GM18511 (cell line): ENCODE results near the gene DCC.

Source experiments
- ATAC-seq: cut with Tn5 transposase; IDR thresholded peaks from one replicate; pipeline ENCODE4 v1.9.1; 2021; ENCODE audit warnings: mild to moderate bottlenecking, moderate library complexity; ENCODE audit not compliant: unreplicated experiment

DCC gene

GRCh38 chr18:52991246-52991645, 651.2 kb downstream of the DCC start:
- ATAC-seq: no peak

GRCh38 chr18:52992041-52992440, 652.0 kb downstream of the DCC start:
- no peak for ATAC-seq

GRCh38 chr18:52995875-52996274, 655.9 kb downstream of the DCC start:
- ATAC-seq: no peak

GRCh38 chr18:52999633-53000032, 659.6 kb downstream of the DCC start:
- ATAC-seq: no peak

GRCh38 chr18:53004798-53005197, 664.8 kb downstream of the DCC start:
- no peak for ATAC-seq

- no peak for ATAC-seq
Measured at GRCh38 chr18:53018791-53019190, 678.8 kb downstream of the DCC start.

GRCh38 chr18:53025247-53025646, 685.2 kb downstream of the DCC start:
- ATAC-seq: no peak

- no peak for ATAC-seq
Measured at GRCh38 chr18:53028565-53028964, 688.6 kb downstream of the DCC start.

- ATAC-seq: no peak
Measured at GRCh38 chr18:53033128-53033527, 693.1 kb downstream of the DCC start.

GRCh38 chr18:53038608-53039007, 698.6 kb downstream of the DCC start:
- ATAC-seq: no peak

GRCh38 chr18:53040286-53040685, 700.3 kb downstream of the DCC start:
- no peak for ATAC-seq

- no peak for ATAC-seq
Measured at GRCh38 chr18:53056064-53056463, 716.1 kb downstream of the DCC start.

- ATAC-seq: no peak
Measured at GRCh38 chr18:53070788-53071187, 730.8 kb downstream of the DCC start.

GRCh38 chr18:53080687-53081086, 740.7 kb downstream of the DCC start:
- ATAC-seq: no peak

- no peak for ATAC-seq
Measured at GRCh38 chr18:53093636-53094035, 753.6 kb downstream of the DCC start.

- no peak for ATAC-seq
Measured at GRCh38 chr18:53101536-53102105, 761.6 kb downstream of the DCC start.

- no peak for ATAC-seq
Measured at GRCh38 chr18:53114441-53114840, 774.4 kb downstream of the DCC start.

GRCh38 chr18:53115876-53116585, 776.0 kb downstream of the DCC start:
- ATAC-seq: no peak

GRCh38 chr18:53117851-53118250, 777.9 kb downstream of the DCC start:
- no peak for ATAC-seq

- ATAC-seq: no peak
Measured at GRCh38 chr18:53126210-53126609, 786.2 kb downstream of the DCC start.

GRCh38 chr18:53131001-53131400, 791.0 kb downstream of the DCC start:
- no peak for ATAC-seq

GRCh38 chr18:53134711-53135110, 794.7 kb downstream of the DCC start:
- ATAC-seq: no peak

- no peak for ATAC-seq
Measured at GRCh38 chr18:53135654-53136053, 795.7 kb downstream of the DCC start.
